Esophagus muscularis mucosa (tissue), 4 donors: ENCODE measurements around the gene SLC30A2. TPM values are rescaled to one million over a fixed set of nuclear protein-coding genes. Genes with fewer than 3 reads are reported as not detected.

Source experiments
- DNase-seq: peaks from one replicate; pipeline ENCODE4 v3.0.0-alpha.2; 2017; ENCODE audit errors: extremely low spot score
- H3K27ac ChIP-seq, 4 donors: fragments of 200-600 bp; sonication (generic); replicated peaks in 1 of 4; 1 replicate in 3 of 4; 2 replicates in 1 of 4; pipeline ENCODE4 v1.5.1; 2016 to 2019; ENCODE audit warnings: mild to moderate bottlenecking in 1 of 4
- H3K27me3 ChIP-seq, 4 donors: fragments of 200-600 bp; sonication (generic); one replicate each; pipeline versions ENCODE4 v1.5.1 to v1.6.0; 2016 to 2019
- H3K36me3 ChIP-seq, 4 donors: fragments of 200-600 bp; sonication (generic); one replicate each; pipeline ENCODE4 v1.5.1; 2016 to 2019
- H3K4me1 ChIP-seq, 4 donors: fragments of 200-600 bp; sonication (generic); one replicate each; pipeline ENCODE4 v1.5.1; 2016 to 2019
- H3K4me3 ChIP-seq, 4 donors: fragments of 200-600 bp; sonication (generic); 1 replicate in 2 of 4; 2 replicates in 2 of 4; pipeline ENCODE4 v1.5.1; 2016 to 2019; ENCODE audit warnings: mild to moderate bottlenecking in 4 of 4, moderate library complexity in 1 of 4
- H3K9me3 ChIP-seq, 4 donors: fragments of 200-600 bp; sonication (generic); 1 replicate in 3 of 4; 2 replicates in 1 of 4; pipeline ENCODE4 v1.5.1; 2016 to 2019
- EP300 ChIP-seq: sonication (generic); formaldehyde crosslinking; IDR thresholded peaks from one replicate; pipeline ENCODE4 v1.6.1; 2017; ENCODE audit warnings: antibody characterized with exemption
- POLR2A ChIP-seq: fragments of 450-650 bp; IDR thresholded peaks from one replicate; pipeline ENCODE4 v1.6.1; 2017; ENCODE audit warnings: antibody characterized with exemption, moderate library complexity, mild to moderate bottlenecking, low read depth
- POLR2AphosphoS5 ChIP-seq, 2 donors: sonication (generic); formaldehyde crosslinking; IDR thresholded peaks; one replicate each; pipeline ENCODE4 v1.6.1; 2017; ENCODE audit warnings: antibody characterized with exemption in 2 of 2
- WGBS: methylation state at CpG from one replicate; pipeline ENCODE4 v1.1.5; 2018; 5-methylcytosine and 5-hydroxymethylcytosine counted together
- intact Hi-C: fragments of 100-400 bp; cut with DNase I; formaldehyde crosslinking; loops from one replicate; pipeline ENCODE4 v1.15.1; 2023
- total RNA-seq, 4 donors: library from RNA; depleted of rRNA; stranded (reverse); fragments of >200 nt; gene quantifications; one replicate each; pipeline versions ENCODE4 v1.1.0 to v1.2.1, GENCODE V29; 2016
- TF ChIP-seq, protein P1 (sequence below), 3 experiments: fragments of 200-600 bp in 2 of 3; fragments of 450-650 bp in 1 of 3; sonication (generic) in 2 of 3; IDR thresholded peaks; one replicate each; pipeline ENCODE4 v1.5.1; 2017 to 2019; ENCODE audit warnings: antibody characterized with exemption in 3 of 3, mild to moderate bottlenecking in 2 of 3, moderate library complexity in 1 of 3

Gene SLC30A2
- total RNA-seq, 4 donors from 2014 or later, result 0.17 TPM; not detected in 3

DNA sequence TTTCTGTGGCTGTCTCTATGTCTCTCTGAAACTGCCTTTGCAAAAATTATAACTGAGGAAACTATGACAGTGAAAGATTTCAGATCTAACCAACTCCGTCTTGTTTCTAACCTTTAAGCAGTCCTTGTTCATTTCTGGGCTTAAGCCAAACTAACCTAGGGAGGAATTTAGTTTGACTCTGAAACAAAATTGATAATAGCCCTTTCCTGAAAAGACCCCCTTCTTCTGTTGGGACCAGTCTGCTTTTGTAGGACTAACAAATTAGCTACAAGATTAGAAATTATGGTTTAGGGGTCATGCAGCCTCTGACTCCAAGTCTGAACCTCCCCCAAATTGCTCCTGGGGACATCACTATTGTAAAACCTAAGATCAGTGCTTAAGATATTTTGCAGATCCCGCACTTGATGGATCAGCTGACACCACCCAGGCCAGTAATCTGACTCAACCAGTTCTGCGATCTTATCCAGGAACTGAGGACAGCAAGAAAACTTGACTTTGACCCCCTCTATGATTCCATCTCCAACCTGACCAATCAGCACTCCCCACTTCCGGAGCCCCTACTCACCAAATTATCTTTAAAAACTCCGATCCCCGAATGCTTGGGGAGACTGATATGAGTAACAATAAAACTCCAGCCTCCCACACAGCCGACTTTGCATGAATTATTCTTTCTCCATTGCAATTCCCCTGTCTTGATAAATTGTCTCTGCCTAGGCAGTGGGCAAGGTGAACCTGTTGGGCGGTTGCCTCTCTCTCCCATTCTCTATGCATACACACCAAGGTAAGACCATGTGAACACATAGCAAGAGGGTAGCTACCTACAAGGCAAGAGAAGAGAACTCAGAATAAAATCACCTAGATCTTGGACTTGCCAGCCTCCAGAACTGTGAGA is 32.6 kb upstream of the SLC30A2 start:
- no peak overlapping the region for H3K4me3 ChIP-seq
- H3K9me3 ChIP-seq, result no peaks in the 10 kb centered on the region
- intact Hi-C loops, result no loop called here
- WGBS, result 68% methylated on average over 8 of the region's 8 CpGs
- TF ChIP-seq, protein P1, sequence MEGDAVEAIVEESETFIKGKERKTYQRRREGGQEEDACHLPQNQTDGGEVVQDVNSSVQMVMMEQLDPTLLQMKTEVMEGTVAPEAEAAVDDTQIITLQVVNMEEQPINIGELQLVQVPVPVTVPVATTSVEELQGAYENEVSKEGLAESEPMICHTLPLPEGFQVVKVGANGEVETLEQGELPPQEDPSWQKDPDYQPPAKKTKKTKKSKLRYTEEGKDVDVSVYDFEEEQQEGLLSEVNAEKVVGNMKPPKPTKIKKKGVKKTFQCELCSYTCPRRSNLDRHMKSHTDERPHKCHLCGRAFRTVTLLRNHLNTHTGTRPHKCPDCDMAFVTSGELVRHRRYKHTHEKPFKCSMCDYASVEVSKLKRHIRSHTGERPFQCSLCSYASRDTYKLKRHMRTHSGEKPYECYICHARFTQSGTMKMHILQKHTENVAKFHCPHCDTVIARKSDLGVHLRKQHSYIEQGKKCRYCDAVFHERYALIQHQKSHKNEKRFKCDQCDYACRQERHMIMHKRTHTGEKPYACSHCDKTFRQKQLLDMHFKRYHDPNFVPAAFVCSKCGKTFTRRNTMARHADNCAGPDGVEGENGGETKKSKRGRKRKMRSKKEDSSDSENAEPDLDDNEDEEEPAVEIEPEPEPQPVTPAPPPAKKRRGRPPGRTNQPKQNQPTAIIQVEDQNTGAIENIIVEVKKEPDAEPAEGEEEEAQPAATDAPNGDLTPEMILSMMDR (IDR thresholded peaks at IDR 0.05), result no peak
- TF ChIP-seq POLR2AphosphoS5 (IDR thresholded peaks at IDR 0.05) (no peak), EP300 (no peak), POLR2A (no peak)
- H3K36me3 ChIP-seq, result no peaks in the 10 kb centered on the region
- peaks cover 0 to 4% (median 0%) of the 10 kb centered on the region in 4 donors for H3K4me1 ChIP-seq
- DNase-seq, result no peak
- H3K27me3 ChIP-seq, result peaks cover 0 to 39% (median 0%) of the 10 kb centered on the region in 4 donors
- H3K27ac ChIP-seq, result no peak overlapping the region

DNA sequence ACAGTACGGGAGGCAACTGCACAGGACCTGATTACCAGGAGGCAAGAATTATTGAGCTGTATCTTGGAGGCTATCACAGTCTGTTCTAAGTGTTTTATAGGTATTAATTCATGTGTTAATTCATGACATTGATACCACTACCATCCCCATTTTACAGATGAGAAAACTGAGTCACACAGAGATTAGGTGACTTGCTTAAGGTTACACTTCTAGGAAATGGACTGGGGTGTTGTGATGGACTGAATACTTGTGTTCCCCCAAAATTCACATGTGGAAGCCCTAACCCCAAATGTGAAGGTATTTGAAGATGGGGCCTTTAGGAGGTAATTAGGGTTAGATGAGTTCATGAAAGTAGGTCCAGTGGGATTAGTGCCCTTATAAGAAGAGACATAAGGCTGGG is 31.6 kb upstream of the SLC30A2 start:
- Histone ChIP-seq H3K4me3 (no peak overlapping the region), H3K27ac (no peak overlapping the region), H3K9me3 (no peaks in the 10 kb centered on the region), H3K4me1 (peaks cover 0 to 4% (median 0%) of the 10 kb centered on the region in 4 donors), H3K36me3 (no peaks in the 10 kb centered on the region), H3K27me3 (peaks cover 0 to 43% (median 0%) of the 10 kb centered on the region in 4 donors)
- TF ChIP-seq EP300 (no peak), POLR2AphosphoS5 (IDR thresholded peaks at IDR 0.05) (no peak), POLR2A (no peak)
- TF ChIP-seq, protein P1 (IDR thresholded peaks at IDR 0.05), result no peak
- 100% methylated on average over 1 of the region's 1 CpG for WGBS
- DNase-seq, result no peak
- intact Hi-C loops, result no loop called here

DNA sequence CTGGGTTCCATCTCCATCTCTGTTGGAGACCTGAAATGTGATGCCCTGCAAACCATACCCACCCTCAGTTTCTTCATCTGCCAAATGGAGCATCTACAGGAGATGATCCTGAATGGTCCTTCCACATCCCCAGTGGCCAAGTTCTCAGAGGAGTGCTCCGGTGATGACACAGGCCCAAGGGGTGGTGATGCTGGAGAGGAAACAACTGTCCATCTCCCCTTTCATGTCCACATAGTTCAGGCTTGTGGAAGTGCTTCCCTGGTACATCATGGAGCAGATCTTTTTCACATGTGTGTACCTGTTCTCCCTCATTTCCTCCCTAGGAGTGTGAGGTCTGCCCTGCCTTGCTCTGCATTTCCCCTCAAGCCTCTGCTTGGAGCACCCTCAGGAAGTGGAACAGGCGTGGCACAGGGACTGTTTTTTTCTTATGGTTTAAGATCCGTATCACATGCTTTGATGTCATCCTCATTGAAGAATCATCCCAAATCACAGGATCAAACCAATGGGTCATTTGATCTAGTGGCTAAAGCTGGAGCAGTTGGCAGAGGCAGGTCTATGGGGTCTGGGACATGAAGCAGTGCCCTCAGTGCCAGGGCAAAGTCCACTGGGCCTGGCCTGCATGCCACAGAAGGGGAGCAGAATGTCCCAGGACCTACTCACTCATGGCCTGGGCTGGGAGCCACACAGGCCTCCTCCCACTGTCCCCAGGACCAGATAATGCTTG is 29.7 kb upstream of the SLC30A2 start:
- Histone ChIP-seq H3K36me3 (no peaks in the 10 kb centered on the region), H3K4me1 (peaks cover 0 to 4% (median 0%) of the 10 kb centered on the region in 4 donors), H3K9me3 (no peaks in the 10 kb centered on the region), H3K27me3 (peaks cover 0 to 53% (median 0%) of the 10 kb centered on the region in 4 donors), H3K27ac (no peak overlapping the region), H3K4me3 (no peak overlapping the region)
- no peak for DNase-seq
- WGBS, result 75% methylated on average over 3 of the region's 3 CpGs
- intact Hi-C loops, result no loop called here
- TF ChIP-seq, protein P1 (IDR thresholded peaks at IDR 0.05), result no peak

DNA sequence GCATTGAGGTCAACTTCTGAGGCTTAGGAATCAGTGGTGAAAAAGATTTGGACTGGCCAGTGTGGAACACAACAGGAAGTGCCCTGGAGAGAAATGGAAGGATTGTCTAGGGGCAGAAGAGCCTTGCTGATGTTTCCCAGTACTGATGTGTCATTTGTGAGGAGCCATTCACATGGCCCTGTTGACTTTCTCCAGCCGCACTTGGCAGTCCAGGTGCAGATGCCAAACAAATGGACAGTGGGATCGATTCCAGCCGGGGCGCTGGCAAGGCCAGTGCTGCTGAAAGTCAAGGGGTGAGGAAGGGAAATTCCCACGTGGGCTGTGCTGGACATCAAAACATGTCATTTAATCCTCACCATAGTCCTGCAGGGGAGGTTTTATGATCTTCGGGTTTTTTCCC is 26.4 kb upstream of the SLC30A2 start:
- TF ChIP-seq, protein P1 (IDR thresholded peaks at IDR 0.05), result no peak
- TF ChIP-seq POLR2AphosphoS5 (IDR thresholded peaks at IDR 0.05) (no peak), EP300 (no peak), POLR2A (no peak)
- H3K36me3 ChIP-seq, result no peaks in the 10 kb centered on the region
- no peaks in the 10 kb centered on the region for H3K4me1 ChIP-seq
- 24% methylated on average over 5 of the region's 6 CpGs for WGBS
- H3K27me3 ChIP-seq, result peaks cover 0 to 64% (median 0%) of the 10 kb centered on the region in 4 donors
- intact Hi-C loops, result no loop called here
- no peak overlapping the region for H3K27ac ChIP-seq
- no peaks in the 10 kb centered on the region for H3K9me3 ChIP-seq
- DNase-seq, result no peak
- no peak overlapping the region for H3K4me3 ChIP-seq
